Measurements from ENCODE around the gene DUSP14. TPM values are rescaled to one million over a fixed set of nuclear protein-coding genes. Genes with fewer than 3 reads are reported as not detected.

DUSP14 gene
- total RNA-seq, 4 donors from 2014 or later, result 76.5 to 133 (median 115) TPM

DNA sequence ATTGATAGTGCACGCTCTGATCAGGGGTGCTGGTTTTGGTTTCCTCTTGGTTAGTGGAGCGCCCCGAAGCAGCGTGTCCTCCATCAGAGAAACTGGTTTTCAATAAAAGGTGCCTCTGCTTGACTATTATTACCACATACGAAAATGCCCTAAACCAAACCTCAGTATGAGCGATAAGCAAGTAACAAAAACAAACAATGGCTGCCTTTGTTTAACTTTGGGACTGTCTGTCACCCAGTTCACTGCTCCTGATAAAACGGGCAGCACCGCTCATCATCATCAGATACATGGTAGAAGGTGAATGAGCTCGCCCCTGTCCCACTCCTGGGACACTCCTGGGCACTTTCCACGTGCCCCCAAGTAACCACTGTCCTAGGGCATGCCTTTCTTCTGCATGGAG lies 24.0 kb downstream of the DUSP14 start:
- 85 to 86% methylated on average over 10 of the region's 10 CpGs for WGBS, 2 donors
- no peak for DNase-seq (ENCODE audit: low spot score in 2 of 2)
- intact Hi-C loops (cut with DNase I; ENCODE audit: low total_unique reads), result no loop called here
- no peak for TF ChIP-seq POLR2A (IDR thresholded peaks at IDR 0.05)
- TF ChIP-seq, protein P1, sequence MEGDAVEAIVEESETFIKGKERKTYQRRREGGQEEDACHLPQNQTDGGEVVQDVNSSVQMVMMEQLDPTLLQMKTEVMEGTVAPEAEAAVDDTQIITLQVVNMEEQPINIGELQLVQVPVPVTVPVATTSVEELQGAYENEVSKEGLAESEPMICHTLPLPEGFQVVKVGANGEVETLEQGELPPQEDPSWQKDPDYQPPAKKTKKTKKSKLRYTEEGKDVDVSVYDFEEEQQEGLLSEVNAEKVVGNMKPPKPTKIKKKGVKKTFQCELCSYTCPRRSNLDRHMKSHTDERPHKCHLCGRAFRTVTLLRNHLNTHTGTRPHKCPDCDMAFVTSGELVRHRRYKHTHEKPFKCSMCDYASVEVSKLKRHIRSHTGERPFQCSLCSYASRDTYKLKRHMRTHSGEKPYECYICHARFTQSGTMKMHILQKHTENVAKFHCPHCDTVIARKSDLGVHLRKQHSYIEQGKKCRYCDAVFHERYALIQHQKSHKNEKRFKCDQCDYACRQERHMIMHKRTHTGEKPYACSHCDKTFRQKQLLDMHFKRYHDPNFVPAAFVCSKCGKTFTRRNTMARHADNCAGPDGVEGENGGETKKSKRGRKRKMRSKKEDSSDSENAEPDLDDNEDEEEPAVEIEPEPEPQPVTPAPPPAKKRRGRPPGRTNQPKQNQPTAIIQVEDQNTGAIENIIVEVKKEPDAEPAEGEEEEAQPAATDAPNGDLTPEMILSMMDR (IDR thresholded peaks at IDR 0.05), result no peak
- H3K4me3 ChIP-seq (ENCODE audit: low read depth, poor library complexity, severe bottlenecking), result no peak overlapping the region

DNA sequence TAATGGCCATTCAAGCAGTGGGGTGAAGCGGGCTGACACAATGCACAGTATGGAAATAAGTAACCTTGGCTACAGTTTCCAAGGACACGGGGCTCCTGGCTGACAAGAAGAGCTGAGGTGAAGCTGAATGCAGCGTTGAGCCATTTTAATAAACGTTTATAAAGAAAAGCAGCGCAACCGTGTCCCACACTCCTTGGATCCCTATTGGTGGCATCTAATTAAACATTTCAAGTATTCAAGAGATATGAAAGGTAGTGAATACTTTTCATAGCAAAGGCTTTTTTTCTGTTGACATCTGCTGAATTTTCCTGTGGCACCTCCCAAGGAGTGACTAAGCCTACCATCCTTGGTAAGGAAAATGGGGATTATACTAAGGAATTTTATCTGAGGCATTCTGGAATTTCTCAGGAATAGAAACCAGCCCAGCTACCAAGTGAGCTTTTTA lies 26.5 kb downstream of the DUSP14 start:
- DNase-seq (ENCODE audit: low spot score in 2 of 2), result no peak
- no peak overlapping the region for H3K4me3 ChIP-seq (ENCODE audit: low read depth, poor library complexity, severe bottlenecking)
- intact Hi-C loops (cut with DNase I; ENCODE audit: low total_unique reads), result no loop called here
- WGBS, 2 donors, result 71 to 80% methylated on average over 6 of the region's 6 CpGs
- TF ChIP-seq POLR2A (IDR thresholded peaks at IDR 0.05), result no peak
- TF ChIP-seq, protein P1 (IDR thresholded peaks at IDR 0.05), result no peak

DNA sequence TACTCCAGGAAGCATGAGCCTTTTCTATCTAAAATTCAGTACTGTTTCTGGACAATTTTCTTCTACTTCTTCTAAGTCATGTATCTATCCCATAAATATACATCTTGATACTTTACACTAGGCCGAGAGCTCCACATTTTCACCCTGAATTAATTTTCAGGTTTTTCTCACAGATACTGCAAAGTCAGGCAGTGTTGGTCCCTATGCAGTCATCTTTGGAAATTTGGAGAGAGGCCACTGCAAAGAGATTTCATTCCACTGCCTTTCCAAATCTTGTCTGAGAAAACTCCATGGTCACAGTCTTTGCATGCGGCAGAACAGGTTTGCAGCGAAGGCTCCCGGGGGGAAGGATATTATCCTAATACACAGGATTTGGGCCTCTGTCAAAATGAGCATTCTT lies 28.2 kb downstream of the DUSP14 start:
- WGBS, 2 donors, result 78% methylated on average over 4 of the region's 4 CpGs
- intact Hi-C loops (cut with DNase I; ENCODE audit: low total_unique reads), result no loop called here
- DNase-seq (ENCODE audit: low spot score in 2 of 2), result no peak
- no peak overlapping the region for H3K4me3 ChIP-seq (ENCODE audit: low read depth, poor library complexity, severe bottlenecking)
- TF ChIP-seq POLR2A (IDR thresholded peaks at IDR 0.05), result no peak
- TF ChIP-seq, protein P1 (IDR thresholded peaks at IDR 0.05), result no peak

DNA sequence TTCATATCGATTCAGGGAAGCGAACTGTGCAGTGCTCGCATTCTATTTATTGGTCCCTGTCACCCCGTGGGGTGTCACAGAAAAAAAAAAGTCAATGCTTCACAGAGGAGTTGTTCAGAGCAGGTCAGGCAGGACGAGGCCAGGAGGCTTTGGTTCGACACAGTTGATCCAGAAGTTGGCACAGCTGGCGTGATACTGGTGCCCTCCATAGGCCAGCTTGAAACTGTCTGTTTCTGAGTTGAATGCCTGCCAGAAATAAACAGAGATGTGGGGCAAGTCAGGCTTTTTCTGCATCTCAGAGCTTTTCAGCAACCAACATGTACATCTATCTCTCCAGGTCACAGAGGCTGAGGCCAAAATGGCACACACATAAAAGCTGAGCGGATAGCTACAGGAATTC lies 29.1 kb downstream of the DUSP14 start:
- TF ChIP-seq POLR2A (IDR thresholded peaks at IDR 0.05), result no peak
- TF ChIP-seq, protein P1 (IDR thresholded peaks at IDR 0.05), result no peak
- 66 to 75% methylated on average over 8 of the region's 8 CpGs for WGBS, 2 donors
- DNase-seq (ENCODE audit: low spot score in 2 of 2), result no peak
- H3K4me3 ChIP-seq (ENCODE audit: low read depth, poor library complexity, severe bottlenecking), result no peak overlapping the region
- intact Hi-C loops (cut with DNase I; ENCODE audit: low total_unique reads), result no loop called here

DNA sequence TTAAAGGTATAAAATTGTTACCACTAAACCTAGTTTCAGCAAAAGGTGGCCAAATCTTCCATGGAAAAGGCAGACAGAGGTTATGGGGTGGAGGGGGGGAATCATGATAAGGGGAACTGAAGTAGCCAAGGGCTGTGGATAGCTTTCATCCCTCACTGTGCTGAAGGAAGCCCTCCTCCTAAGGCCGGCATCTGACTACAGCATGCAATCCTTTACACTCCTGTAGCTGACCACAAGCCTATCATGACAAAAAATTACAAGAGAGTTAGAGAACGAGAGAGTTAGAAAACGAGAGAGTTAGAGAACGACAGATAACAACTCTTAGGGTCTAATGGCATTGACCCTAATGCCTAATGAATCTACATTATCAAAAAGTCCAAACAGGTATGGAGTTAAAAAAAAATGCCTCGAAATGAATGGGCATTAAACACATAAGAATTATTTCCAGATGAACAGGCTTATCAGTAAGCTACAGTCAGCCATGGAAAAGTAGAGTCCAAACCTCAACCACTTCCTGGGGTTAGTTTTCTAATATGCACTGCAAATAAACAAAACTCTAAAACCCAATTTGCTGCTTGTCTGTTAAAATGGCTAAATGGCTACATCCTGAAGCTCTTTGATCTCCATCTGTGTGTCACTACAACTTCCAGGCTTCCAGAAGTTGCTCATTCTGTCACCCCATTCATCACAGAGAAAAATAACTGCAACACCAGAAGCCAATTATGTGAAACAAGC lies 29.7 kb downstream of the DUSP14 start:
- WGBS, 2 donors, result 78 to 81% methylated on average over 5 of the region's 5 CpGs
- intact Hi-C loops (cut with DNase I; ENCODE audit: low total_unique reads), result no loop called here
- DNase-seq (ENCODE audit: low spot score in 2 of 2), result no peak
- no peak overlapping the region for H3K4me3 ChIP-seq (ENCODE audit: low read depth, poor library complexity, severe bottlenecking)
- TF ChIP-seq, protein P1 (IDR thresholded peaks at IDR 0.05), result no peak
- TF ChIP-seq POLR2A (IDR thresholded peaks at IDR 0.05), result no peak

DNA sequence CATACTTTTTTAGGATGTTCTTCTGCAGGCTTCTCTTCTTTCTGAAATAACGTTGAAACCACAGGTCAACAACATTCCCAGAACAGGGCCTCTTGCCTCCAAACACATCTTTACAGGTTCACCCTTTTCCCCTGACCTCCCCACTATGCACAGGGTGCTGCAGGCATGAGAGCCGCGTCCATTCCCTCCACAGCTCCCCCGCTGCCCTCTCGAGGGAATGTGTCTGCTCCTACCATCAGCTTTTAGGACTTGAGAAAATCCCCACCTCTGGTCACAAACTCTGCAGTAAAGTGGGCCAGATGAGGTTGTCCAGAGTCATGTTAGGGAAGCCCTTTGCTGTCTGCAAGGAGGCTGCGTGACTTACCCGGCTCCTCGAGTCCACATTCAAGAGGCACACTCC lies 30.5 kb downstream of the DUSP14 start:
- 81 to 87% methylated on average over 8 of the region's 8 CpGs for WGBS, 2 donors
- DNase-seq (ENCODE audit: low spot score in 2 of 2), result no peak
- intact Hi-C loops (cut with DNase I; ENCODE audit: low total_unique reads), result no loop called here
- no peak overlapping the region for H3K4me3 ChIP-seq (ENCODE audit: low read depth, poor library complexity, severe bottlenecking)
- no peak for TF ChIP-seq POLR2A (IDR thresholded peaks at IDR 0.05)
- TF ChIP-seq, protein P1 (IDR thresholded peaks at IDR 0.05), result no peak
